ENCODE data around the gene NANOS2. TPM values are rescaled to one million over a fixed set of nuclear protein-coding genes. Genes with fewer than 3 reads are reported as not detected.

The NANOS2 gene
- total and polyA plus RNA-seq, 9 of the 15 experiments (the other 6 are each of a cell fraction or from before 2014, with no cell fraction given) = not detected

- TF ChIP-seq ZNF318 (IDR thresholded peaks at IDR 0.05; ENCODE audit: borderline replicate concordance in 1 of 2, low read depth in 1 of 2) (0 out of 4 replicates have a peak, but pooled peaks of 1 of the 2 experiments have one; percentile 12), FOXM1 (IDR thresholded peaks at IDR 0.05; ENCODE audit: low read depth) (no peak), FOXM1 (CRISPR knock-in tag; IDR thresholded peaks at IDR 0.05; ENCODE audit: low read depth) (no peak), BCOR (IDR thresholded peaks at IDR 0.05) (0 out of 2 replicates have a peak, but pooled peaks have one; percentile 61), TRIM28 (IDR thresholded peaks at IDR 0.05) (no peak), RNF2 (IDR thresholded peaks at IDR 0.05) (peak; percentile 43; the same call in 1 of the 2 replicates), BMI1 (IDR thresholded peaks at IDR 0.05; ENCODE audit: low read length) (no peak), CREBBP (IDR thresholded peaks at IDR 0.05; ENCODE audit: low read depth, low read length) (no peak), HLTF (IDR thresholded peaks at IDR 0.05) (0 out of 2 replicates have a peak, but pooled peaks have one; percentile 73), ZSCAN29 (IDR thresholded peaks at IDR 0.05) (no peak), CBFA2T3 (IDR thresholded peaks at IDR 0.05) (no peak), NFIX (CRISPR knock-in tag; IDR thresholded peaks at IDR 0.05; ENCODE audit: low read depth) (no peak), LARP7 (IDR thresholded peaks at IDR 0.05) (peak; percentile 95), LCOR (CRISPR knock-in tag; IDR thresholded peaks at IDR 0.05) (no peak), U2AF1 (optimal IDR thresholded peaks at IDR 0.05; ENCODE audit: low read depth, low read length) (no peak), MECOM (CRISPR knock-in tag; IDR thresholded peaks at IDR 0.05) (no peak), CREB3L1 (IDR thresholded peaks at IDR 0.05; ENCODE audit: borderline replicate concordance, low read depth) (peak; percentile 89), ZNF23 (CRISPR knock-in tag; IDR thresholded peaks at IDR 0.05) (no peak), RBFOX2 (IDR thresholded peaks at IDR 0.05; ENCODE audit: low read depth, low read length) (peak; percentile 78), RUNX1 (IDR thresholded peaks at IDR 0.05; ENCODE audit: low read depth) (no peak), ZNF551 (CRISPR knock-in tag; IDR thresholded peaks at IDR 0.05) (no peak), NFE2 (IDR thresholded peaks at IDR 0.05; ENCODE audit: low read depth) (no peak), ATF7 (IDR thresholded peaks at IDR 0.05) (peak; percentile 46; the same call in 1 of the 2 replicates)
These were observed 38.0 kb downstream of the NANOS2 start (continued) for GRCh38 chr19:45876411-45877197.

Measured in K562 (cell line).